Panc1 (cell line): ENCODE results near the gene OR2L2.

Experiments
- POLR2AphosphoS5 ChIP-seq: IDR thresholded peaks from 2 replicates; pipeline ENCODE4 v1.6.1; 2012; ENCODE audit warnings: mild to moderate bottlenecking, low read depth, low read length, moderate library complexity
- REST ChIP-seq, 2 experiments: IDR thresholded peaks; 2 replicates each; pipeline ENCODE4 v1.6.1; 2011 to 2012; ENCODE audit warnings: low read depth in 2 of 2, control low read depth in 1 of 2, low read length in 1 of 2, mild to moderate bottlenecking in 1 of 2, moderate library complexity in 1 of 2; ENCODE audit not compliant: insufficient read depth in 1 of 2
- SIN3A ChIP-seq: IDR thresholded peaks from 2 replicates; pipeline ENCODE4 v1.6.1; 2012; ENCODE audit warnings: low read depth, mild to moderate bottlenecking, low read length, moderate library complexity, borderline replicate concordance; ENCODE audit not compliant: insufficient read depth
- TF ChIP-seq, protein P1 (sequence below): fragments of 450-650 bp; IDR thresholded peaks from 2 replicates; pipeline ENCODE4 v1.5.1; 2017; ENCODE audit warnings: mild to moderate bottlenecking

DNA sequence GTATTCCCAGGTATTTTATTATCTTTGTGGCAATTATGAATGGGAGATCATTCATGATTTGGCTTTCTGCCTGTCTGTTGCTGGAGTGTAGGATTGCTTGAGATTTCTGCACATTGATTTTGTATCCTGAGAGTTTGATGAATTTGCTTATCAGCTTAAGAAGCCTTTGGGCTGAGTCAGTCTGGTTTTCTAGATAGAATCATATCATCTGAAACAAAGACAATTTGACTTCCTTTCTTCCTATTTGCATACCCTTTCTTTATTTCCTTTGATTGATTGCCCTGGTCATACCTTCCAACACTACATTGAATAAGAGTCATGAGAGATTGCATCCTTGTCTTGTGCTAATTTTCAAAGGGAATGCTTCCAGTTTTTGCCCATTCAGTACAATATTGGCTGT is 24.8 kb downstream of the OR2L2 start:
- TF ChIP-seq, protein P1, sequence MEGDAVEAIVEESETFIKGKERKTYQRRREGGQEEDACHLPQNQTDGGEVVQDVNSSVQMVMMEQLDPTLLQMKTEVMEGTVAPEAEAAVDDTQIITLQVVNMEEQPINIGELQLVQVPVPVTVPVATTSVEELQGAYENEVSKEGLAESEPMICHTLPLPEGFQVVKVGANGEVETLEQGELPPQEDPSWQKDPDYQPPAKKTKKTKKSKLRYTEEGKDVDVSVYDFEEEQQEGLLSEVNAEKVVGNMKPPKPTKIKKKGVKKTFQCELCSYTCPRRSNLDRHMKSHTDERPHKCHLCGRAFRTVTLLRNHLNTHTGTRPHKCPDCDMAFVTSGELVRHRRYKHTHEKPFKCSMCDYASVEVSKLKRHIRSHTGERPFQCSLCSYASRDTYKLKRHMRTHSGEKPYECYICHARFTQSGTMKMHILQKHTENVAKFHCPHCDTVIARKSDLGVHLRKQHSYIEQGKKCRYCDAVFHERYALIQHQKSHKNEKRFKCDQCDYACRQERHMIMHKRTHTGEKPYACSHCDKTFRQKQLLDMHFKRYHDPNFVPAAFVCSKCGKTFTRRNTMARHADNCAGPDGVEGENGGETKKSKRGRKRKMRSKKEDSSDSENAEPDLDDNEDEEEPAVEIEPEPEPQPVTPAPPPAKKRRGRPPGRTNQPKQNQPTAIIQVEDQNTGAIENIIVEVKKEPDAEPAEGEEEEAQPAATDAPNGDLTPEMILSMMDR: no peak
- TF ChIP-seq SIN3A: no peak
- no peak for TF ChIP-seq POLR2AphosphoS5
- TF ChIP-seq REST (IDR thresholded peaks at IDR 0.05; ENCODE audit: insufficient read depth in 1 of 2, low read depth in 2 of 2, low read length in 1 of 2): no peak
